NCI-H1694 (cell line): ENCODE measurements around the gene ANKS4B.
"Not testable (repeated sequence)": the region's sequence is repeated elsewhere in the genome, so short reads cannot be mapped to it uniquely, and the experiment has no call there.

Experiments used
- DNase-seq: peaks from one replicate; lab custom pipeline; 2025; lab: John Stamatoyannopoulos, UW

ANKS4B gene

DNA sequence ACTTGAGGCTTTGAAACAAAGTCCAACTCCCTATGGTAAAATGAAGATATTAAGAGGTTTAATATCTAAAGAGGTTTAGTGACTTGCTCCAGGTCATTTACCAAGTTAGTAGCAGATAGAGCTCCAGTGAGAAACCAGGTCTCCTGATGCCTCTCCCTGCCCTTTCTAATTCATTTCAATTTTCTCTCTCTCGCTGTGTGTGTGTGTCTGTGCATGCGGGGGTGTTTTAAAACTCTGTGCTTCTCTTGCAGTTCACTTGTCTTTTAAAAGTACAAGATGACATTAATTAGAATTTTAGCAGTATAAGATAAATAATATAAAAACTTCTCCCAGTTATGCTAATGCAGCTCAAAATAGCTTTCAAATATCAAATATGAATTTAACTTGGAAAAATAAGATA, 13.9 kb upstream of the ANKS4B start:
- DNase-seq, result no peak

DNA sequence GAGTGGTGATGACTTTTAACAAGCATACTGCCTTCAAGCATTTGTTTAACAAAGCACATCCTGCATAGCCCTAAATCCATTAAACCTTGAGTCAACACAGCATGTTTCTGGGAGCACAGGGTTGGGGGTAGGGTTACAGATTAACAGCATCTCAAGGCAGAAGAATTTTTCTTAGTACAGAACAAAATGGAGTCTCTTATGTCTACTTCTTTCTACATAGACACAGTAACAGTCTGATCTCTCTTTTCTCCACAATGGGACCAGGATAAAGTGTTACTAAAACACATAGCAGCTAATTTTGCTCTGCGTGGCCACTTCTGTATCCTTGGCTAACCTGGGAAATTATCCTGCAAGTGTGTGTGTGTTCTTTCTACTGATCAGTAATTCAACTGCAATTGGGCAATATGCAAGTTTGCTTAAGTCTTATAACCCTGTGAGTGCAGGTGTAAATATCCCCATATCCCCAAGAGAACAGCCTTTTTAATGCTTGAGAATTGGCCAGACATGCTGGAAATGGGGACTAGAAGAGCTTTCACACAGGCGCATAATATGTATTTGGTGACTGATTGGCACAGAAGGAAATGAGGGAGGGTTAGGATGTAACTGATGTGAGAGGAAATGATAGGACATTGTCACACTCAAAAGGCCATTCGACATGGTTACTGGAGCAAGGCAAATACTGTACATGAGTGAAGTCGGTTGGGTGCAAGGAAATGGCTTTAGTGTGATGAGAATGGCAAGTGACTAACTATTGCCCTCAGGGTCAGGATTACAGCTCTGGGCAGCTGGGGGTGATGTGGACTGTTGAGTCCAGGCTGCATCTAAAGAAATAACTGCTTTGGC, 10.8 kb upstream of the ANKS4B start:
- DNase-seq, result no peak

DNA sequence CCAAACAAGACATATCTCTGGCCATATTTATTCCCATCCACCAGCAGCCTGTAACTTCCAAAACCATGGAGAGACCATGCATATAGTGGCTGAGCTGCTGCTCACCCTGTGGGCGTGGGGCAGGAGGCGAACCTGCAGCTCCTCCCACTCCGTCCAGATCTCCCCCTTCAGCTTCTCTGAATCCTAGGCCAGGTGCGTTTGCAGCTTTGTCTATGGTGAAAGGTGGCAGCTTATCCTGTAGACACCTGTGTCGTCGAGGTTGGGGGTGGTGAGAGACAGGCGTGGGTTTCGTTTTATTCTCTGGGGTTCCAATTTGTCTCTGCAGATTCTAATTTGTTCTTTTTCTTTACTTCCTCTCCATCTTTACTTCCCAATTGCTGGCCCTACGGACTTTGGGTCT, 9.7 kb upstream of the ANKS4B start:
- no peak for DNase-seq

DNA sequence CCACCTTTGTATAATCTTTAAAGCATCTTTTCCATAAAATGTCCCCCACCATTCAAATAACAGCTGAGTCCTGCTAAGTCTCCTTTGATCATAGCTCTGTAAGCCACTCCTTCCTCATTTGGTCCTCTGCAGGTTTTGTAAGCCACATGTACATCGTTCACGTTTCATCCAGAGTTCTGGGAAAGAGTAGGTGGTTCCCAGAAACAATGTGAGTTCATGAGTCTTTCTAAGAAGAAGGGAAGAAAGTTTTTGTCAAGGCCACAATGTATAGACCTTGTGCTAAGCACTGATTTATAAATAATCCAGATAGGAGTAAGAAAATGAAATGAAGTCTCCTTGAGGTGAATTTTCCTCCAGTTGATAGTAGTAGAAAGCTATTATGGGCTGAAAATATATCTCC, 8.7 kb upstream of the ANKS4B start:
- no peak for DNase-seq

DNA sequence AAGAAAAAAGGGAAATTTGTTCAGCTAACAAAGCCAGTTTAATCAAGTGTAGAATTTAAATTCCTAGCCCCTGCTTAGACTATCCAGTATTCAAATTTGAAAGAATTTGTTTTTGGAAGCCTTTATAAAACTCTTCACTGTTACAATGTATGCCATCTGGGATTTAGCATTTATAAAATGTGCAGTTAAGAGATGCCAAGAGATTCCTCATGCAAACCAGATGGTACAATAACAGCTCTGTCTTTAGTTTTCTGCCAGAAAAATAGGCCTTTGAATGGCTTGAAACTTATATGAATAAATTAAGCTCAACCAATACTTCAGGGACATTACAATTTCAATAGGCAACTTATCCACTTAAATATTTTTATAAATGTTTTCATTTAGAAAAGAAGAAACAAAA, 6.8 kb upstream of the ANKS4B start:
- no peak for DNase-seq

DNA sequence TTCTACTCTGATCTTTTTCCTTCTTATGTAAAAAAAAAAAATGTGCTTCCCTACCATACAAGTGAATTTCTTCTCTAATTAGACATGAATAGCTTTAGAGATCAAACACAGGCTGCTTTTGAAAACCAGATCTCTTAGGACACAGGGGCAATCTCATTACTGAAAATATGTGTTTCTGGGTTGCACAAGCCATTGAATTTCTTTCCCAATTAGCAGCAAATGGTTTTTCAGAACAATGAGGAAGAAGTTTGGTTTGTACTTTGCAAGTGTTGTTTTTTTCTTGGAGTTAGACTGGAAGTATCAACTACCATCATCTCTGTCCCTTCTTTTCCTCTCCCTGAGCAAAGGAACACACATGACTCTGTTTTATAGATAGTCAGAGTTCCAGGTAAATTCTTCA, 5.6 kb upstream of the ANKS4B start:
- DNase-seq, result no peak

DNA sequence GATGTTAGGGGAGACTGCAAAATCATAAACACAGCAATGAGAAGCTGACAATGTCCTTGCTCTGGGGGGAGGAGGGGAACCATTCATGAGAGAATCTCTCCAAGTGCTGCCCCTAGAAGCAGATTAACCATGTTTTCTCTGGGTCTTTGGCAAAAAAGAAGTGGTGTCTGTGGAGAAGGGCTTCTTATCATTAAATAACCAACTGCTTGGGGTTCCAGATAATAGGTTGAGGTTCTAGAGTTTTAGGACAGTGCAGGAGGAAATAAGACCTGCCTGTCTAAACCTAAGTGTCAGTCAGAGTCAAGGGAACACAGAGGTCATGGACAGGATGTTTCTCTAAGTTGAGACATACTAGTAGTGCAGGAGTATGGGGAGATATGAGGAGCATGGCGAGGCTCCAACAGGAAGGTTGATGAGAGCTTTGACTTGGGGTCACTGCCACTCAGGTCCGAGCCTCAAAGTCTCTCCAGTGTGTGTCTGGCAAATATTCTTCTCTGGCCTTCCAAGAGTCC, 5.1 kb upstream of the ANKS4B start:
- no peak for DNase-seq

DNA sequence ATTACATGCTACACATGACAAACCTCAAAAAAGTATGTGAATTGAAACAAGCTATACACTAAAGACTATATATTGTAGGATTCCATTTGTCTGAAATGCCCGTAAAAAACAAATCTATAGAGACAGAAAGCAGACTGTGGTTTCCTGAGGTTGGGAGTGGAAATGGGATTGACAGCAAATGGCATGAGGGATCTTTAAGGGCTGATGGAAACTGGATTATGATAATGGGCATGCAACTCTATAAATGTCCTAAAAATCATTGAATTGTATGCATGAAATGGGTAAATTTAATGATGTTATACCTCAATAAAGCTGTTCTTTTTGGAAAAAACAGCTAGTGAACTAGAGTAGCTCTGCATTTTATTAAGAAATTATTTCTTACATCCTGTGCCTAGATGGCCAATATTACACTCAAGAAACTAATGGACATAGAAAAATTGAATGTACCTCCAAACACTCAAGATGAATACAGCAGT, 416 bp upstream of the ANKS4B start:
- DNase-seq, result no peak

DNA sequence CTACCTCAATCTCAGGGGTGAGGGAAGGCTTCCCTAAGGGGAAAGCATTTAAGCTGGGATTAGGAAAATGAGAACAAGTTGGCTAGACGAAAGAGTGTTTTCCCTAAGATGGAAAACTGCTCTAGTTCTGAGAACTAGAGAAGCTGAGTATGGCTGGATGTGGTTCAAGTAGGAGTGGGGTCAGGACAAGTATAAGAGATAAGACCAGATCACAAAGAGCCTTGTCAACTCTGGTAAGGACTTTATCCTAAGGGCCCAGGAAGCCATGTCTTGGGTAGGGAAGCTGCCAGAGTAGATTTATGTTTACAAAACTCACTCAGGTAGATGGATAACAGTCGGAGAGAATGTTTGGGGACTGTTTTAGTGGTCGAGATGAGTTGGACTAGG, 1.7 kb downstream of the ANKS4B start:
- no peak for DNase-seq

DNA sequence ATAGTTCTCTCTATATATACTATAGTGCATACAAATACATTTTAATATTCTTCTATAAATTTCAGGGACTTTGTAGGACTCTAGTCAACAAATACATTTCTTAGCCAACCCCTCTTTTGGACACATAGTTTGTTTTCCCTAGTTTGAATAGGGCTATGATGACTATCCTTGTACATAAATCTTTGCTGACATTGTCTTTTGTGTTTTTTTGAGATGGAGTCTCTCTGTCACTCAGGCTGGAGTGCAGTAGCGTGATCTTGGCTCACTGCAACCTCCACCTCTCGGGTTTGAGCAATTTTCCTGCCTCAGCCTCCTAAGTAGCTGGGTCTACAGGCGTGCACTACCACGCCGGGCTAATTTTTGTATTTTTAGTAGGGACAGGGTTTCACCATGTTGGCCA, 3.3 kb downstream of the ANKS4B start:
- no peak for DNase-seq

DNA sequence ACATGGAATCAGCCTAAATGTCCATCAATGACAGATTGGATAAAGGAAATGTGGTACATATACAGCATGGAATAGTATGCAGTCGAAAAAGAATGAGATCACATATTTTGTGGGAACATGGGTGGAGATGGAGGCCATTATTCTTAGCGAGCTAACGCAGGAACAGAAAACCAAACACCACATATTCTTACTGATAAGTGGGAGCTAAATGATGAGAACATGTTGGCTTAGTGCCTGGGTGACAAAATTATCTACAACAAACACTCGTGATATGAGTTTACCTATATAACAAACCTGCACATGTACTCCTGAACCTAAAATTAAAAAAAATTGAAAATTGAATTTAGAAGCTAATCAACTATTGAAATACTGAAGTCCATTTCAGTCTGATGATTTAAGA, 6.1 kb downstream of the ANKS4B start:
- no peak for DNase-seq

DNA sequence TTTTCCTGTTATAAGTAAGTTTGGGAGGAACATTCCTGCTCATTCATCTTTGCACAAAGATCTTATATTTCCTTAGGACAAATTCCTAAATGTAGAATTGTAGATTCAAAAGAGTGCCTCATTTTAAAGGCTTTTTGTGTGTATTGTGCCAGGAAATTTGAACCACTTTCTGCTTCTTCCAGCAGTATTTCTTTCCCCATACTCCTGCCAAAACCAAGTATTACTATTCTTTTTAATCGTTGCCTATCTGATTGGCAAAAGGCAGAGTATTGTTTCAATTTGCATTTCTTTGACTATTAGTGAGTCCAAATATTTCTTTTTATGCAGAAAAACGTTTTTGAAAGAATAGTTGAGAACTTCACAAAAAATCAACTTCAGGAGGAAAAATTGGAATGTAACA, 9.3 kb downstream of the ANKS4B start:
- DNase-seq, result no peak

DNA sequence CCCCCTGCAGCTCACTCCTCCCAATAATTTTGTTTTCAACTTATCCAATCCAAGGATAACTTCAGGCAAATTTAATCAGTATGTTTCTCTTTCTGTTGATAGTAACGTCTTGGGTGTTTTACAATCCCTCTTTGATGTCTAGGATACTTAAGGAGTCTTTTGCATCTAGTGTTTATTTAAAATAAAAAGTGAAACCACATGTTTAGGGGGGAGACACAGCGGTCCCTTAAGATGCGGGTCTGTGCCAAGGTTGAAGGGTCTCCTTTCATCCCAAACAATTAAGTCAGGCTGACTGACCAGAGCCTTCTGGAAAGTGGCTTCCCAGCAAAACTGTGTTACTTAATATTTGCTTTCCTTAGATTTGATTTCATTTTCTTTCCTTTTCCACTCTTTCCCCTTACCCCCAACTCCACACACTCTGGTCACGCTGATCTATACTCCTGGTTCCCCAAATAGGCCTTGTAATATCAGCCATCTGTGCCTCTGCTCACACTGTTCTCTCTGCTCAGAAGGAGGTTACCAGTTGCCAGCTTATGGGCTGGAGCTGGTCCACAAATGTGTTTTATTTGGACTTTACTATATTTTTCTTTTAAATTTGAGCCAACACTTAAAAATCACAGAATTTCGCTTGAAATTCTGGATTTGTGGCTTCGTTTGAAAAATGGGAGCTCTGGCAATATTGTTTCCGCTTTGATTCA, 11.2 kb downstream of the ANKS4B start:
- DNase-seq, result no peak

DNA sequence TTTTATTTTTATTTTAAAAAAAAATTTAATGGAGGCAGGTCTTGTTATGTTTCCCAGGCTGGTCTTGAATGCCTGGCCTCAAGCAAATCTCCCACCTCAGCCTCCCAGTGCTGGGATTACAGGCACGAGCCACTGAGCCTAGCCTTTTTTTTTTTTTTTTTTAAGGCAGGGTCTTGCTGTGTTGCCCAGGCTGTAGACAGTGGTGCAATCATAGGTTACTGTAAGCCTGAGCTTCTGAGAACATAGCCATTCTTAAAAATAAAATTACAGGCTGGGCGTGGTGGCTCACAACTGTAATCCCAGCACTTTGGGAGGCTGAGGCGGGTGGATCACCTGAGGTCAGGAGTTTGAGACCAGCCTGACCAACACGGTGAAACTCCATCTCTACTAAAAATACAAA, 14.7 kb downstream of the ANKS4B start:
- DNase-seq, result not testable (repeated sequence)

DNA sequence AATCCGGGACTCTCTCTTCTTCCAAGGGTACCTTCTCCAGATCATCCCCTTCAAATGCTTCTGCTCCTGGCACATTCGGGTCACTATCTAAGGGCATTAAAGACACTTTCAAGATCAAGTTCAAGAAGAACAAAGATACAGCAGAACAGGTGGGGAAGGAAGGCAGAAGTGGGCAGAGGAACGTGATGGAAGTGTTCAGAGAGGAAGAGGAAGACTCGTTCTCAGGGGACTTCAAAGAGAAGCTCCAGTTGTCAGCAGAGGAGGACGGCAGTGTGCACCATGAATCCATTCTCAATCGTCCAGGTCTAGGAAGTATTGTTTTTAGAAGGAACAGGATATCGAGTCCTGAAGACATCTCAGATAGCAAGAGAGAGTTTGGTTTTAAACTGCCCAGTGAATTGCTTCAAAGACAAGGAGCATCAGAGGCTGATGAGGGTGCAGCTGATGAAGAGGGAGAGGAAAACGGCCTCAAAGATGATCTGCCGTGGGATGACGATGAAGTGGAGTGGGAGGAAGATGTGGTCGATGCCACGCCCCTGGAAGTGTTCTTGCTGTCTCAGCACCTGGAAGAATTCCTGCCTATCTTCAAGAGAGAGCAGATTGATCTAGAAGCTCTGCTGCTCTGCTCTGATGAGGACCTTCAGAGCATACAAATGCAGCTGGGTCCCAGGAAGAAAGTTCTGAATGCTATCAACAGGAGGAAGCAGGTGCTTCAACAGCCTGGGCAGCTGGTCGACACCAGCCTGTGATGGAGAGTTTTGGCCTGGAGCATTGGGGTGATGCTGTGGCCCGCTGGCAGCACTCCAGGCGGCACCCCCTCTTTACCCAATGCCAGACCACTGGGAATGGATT, 16.8 kb downstream of the ANKS4B start:
- no peak for DNase-seq

DNA sequence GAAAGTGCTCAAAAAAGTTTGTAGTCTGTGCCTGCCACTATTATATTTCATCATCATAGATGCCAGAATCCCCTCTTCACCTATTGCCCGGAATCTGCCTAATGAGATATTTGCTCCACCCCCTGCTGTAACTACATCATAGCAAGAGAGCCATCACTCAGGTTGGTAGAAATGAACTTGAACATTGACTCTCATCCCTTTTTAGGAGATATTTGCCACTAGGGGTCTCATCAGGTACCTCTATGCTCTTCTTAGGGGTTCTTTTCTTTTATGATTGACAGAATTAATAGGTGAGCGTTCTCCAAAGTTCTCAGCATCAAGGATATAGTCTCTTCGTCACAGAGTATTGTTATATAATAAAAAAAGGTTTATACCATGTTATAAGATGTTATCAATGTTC, 20.0 kb downstream of the ANKS4B start:
- DNase-seq, result no peak

DNA sequence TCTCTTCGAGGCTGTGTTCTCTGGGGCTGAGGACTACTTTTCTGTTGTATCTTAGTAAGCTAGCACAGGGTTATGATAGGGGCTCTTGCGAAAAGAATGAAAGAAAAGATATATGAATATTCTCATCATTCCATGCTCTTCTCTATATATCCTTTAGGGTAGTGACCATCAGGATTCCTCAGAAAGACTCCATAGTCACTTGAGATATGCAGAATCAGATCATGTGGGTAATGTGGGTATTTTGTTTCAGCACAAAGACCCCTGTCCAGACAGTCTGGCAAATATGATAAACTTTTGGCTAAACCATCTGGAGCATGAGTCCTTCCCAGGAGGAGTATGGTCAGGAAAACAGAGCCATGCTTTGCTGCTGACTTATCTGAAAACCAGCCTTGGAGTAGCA, 23.1 kb downstream of the ANKS4B start:
- no peak for DNase-seq

DNA sequence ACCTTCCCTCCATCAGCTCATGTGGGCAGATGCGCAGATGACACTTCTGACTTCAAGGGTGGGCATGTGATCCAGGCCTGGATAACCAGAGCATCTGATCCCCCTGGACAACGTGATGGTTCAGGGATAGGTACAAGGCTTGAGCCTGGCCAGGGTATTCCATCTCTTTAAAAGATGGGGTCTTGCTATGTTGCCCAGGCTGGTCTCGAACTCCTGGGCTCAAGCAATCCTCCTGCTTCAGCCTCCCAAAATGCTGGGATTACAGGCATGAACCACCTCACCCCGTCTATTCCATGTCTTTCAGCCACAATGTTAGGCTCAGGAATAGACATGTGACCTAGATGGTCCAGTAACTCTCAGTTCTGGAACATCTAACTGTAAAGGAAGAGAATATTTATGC, 23.8 kb downstream of the ANKS4B start:
- DNase-seq, result no peak

DNA sequence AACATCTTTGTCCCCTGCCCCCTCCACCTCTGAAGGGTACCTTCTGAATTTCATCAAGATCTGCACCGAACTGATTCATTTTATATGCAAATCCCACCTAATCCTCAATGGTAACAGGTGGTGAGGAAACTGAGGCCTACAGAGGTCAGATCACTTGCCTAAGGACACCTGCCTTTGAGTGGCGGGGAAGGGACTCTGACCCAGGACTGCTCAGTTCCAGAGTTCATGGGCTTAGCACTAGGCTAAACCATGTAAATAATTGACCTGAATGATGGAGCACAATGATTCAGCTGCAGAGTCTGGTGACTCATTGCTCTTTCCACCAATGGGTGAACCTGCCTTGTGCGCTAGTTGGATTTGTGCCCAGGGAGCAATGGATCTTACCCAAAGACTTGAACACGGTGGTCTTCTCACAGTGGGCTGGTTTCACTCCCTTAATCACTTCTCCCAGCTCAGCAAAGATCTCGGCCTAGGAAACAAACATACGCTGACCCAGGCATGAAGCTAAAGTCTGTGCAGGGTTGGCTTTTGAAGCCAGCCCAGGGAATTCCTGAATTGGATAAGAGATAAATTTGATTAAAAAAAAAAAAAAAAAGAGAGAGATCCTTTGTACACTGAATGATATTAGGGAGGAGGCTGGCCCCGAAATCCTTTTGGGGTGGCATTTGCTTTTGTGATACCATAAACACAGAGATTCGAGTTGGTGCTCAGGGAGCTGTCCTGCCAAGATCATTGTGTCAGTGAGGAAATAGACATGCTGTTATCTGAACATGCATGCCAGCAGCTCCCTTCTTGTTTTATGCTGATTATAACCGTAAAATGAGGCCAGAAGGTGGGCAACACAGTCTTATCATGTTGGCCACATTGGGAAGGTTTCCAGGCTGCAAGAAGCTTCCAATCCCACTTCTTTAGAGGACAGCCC, 27.6 kb downstream of the ANKS4B start:
- no peak for DNase-seq

DNA sequence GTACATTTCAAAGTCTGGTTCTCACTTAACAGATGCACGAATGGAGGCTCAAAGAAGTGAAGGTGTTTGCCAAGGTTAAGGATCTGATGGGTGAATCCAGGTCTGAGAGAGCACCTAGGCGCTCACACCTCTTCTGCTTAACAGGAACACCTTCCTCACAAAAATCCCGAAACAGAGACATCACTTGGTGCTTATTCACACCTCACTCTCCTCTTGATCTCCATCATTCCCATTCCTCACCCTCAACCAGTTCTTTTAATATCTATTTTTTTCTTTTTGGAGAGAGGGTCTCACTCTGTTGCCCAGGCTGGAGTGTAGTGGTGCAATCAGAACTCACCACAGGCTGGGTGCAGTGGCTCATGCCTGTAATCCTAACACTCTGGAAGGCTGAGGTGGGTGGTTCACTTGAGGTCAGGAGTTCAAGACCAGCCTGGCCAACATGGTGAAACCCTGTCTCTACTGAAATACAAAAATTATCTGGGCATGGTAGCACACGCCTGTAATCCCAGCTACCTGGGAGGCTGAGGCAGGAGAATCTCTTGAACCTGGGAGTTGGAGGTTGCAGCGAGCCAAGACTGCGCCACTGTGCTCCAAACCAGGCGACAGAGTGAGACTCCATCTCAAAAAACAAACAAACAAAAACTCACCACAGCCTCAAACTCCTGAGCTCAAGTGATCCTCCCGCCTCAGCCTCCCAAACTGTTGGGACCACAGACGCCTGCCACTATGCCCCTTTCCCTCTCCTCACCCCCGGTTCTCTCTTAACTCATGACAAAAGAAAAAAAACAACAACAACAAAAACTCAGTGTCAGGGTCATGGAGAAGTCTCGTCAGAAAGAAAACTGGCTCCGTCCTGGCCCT, 29.5 kb downstream of the ANKS4B start:
- no peak for DNase-seq
